ENCODE results near the gene MAGEA4.

Gene MAGEA4

GRCh38 chrX:151966236-151966635 is 53.5 kb downstream of the MAGEA4 start:
- DNase-seq (ENCODE audit: insufficient read length, low spot score), result no peak
- no peak for FAIRE-seq
- TF ChIP-seq POLR2AphosphoS5 (IDR thresholded peaks at IDR 0.05; ENCODE audit: low read depth, low read length) (no peak), POLR2A (IDR thresholded peaks at IDR 0.05; ENCODE audit: low read depth, low read length) (no peak), SPI1 (IDR thresholded peaks at IDR 0.05; ENCODE audit: low read depth, low read length) (no peak), PAX5 (IDR thresholded peaks at IDR 0.05; ENCODE audit: insufficient read depth, low read length, severe bottlenecking) (no peak), TAF1 (IDR thresholded peaks at IDR 0.05; ENCODE audit: low read depth, low read length) (no peak), POU2F2 (IDR thresholded peaks at IDR 0.05; ENCODE audit: low read depth, low read length) (no peak)

GRCh38 chrX:151970027-151970426 is 57.3 kb downstream of the MAGEA4 start:
- FAIRE-seq (no peak), DNase-seq (ENCODE audit: insufficient read length, low spot score) (no peak)
- TF ChIP-seq TAF1 (IDR thresholded peaks at IDR 0.05; ENCODE audit: low read depth, low read length) (no peak), SPI1 (IDR thresholded peaks at IDR 0.05; ENCODE audit: low read depth, low read length) (no peak), POLR2AphosphoS5 (IDR thresholded peaks at IDR 0.05; ENCODE audit: low read depth, low read length) (no peak), POLR2A (IDR thresholded peaks at IDR 0.05; ENCODE audit: low read depth, low read length) (no peak)

GRCh38 chrX:151970661-151971060 is 58.0 kb downstream of the MAGEA4 start:
- TF ChIP-seq POLR2A (IDR thresholded peaks at IDR 0.05; ENCODE audit: low read depth, low read length) (no peak), POU2F2 (IDR thresholded peaks at IDR 0.05; ENCODE audit: low read depth, low read length) (no peak)
- no peak for DNase-seq (ENCODE audit: insufficient read length, low spot score)
- no peak for FAIRE-seq

GRCh38 chrX:151973060-151973661 is 60.5 kb downstream of the MAGEA4 start:
- DNase-seq (ENCODE audit: insufficient read length, low spot score) (no peak), FAIRE-seq (no peak)
- no peak for TF ChIP-seq POLR2A (IDR thresholded peaks at IDR 0.05; ENCODE audit: low read depth, low read length)
- no peak for TF ChIP-seq TAF1 (IDR thresholded peaks at IDR 0.05; ENCODE audit: low read depth, low read length)
- TF ChIP-seq SPI1 (IDR thresholded peaks at IDR 0.05; ENCODE audit: low read depth, low read length), result no peak
- no peak for TF ChIP-seq POLR2AphosphoS5 (IDR thresholded peaks at IDR 0.05; ENCODE audit: low read depth, low read length)
- TF ChIP-seq POU2F2 (IDR thresholded peaks at IDR 0.05; ENCODE audit: low read depth, low read length), result no peak
- TF ChIP-seq PAX5 (IDR thresholded peaks at IDR 0.05; ENCODE audit: insufficient read depth, low read length, severe bottlenecking), result no peak

- DNase-seq (ENCODE audit: insufficient read length, low spot score) (no peak), FAIRE-seq (no peak)
- TF ChIP-seq TAF1 (IDR thresholded peaks at IDR 0.05; ENCODE audit: low read depth, low read length), result no peak
- TF ChIP-seq POU2F2 (IDR thresholded peaks at IDR 0.05; ENCODE audit: low read depth, low read length), result no peak
- TF ChIP-seq PAX5 (IDR thresholded peaks at IDR 0.05; ENCODE audit: insufficient read depth, low read length, severe bottlenecking), result no peak
Measured at GRCh38 chrX:151973851-151974335, 61.2 kb downstream of the MAGEA4 start.
